DND-41 (cell line): ENCODE measurements around the gene ALX3.

Experiments
- ATAC-seq: fragments of 200-7000 bp; cut with Tn5 transposase; 3 replicates; pipeline ENCODE4 v1.9.1; 2021; ENCODE audit warnings: low read depth; ENCODE audit not compliant: insufficient read depth
- DNase-seq: peaks from one replicate; pipeline ENCODE4 v3.0.0-alpha.2; 2020
- H2AFZ ChIP-seq: 2 replicates; pipeline ENCODE4 v1.6.0; 2012; ENCODE audit warnings: low read depth, low read length
- H3K27ac ChIP-seq: 2 replicates; pipeline ENCODE4 v1.5.1; 2012; ENCODE audit warnings: low read length, inconsistent platforms
- H3K27me3 ChIP-seq: fragments of 200-600 bp; sonication (generic); 2 replicates; pipeline ENCODE4 v1.6.0; 2012; ENCODE audit warnings: low read length, mild to moderate bottlenecking, inconsistent platforms; ENCODE audit not compliant: insufficient read depth, poor library complexity
- H3K36me3 ChIP-seq: 2 replicates; pipeline ENCODE4 v1.5.1; 2012; ENCODE audit warnings: low read length, inconsistent platforms; ENCODE audit not compliant: insufficient read depth
- H3K4me1 ChIP-seq: 2 replicates; pipeline ENCODE4 v1.5.1; 2012; ENCODE audit warnings: mild to moderate bottlenecking, low read length; ENCODE audit not compliant: insufficient read depth
- H3K4me2 ChIP-seq: 2 replicates; pipeline ENCODE4 v1.6.0; 2012; ENCODE audit warnings: mild to moderate bottlenecking, moderate library complexity, low read length, inconsistent platforms; ENCODE audit not compliant: insufficient read depth
- H3K4me3 ChIP-seq, 2 experiments: fragments of 200-600 bp in 1 of 2; shearing (Covaris generic) in 1 of 2; 2 replicates each; pipeline ENCODE4 v1.5.1; 2012 to 2016; ENCODE audit warnings: inconsistent platforms in 2 of 2, low read length in 2 of 2, mild to moderate bottlenecking in 2 of 2, low read depth in 1 of 2, moderate library complexity in 1 of 2
- H3K79me2 ChIP-seq: 2 replicates; pipeline ENCODE4 v1.6.0; 2012; ENCODE audit warnings: low read length, inconsistent platforms; ENCODE audit not compliant: insufficient read depth
- H3K9ac ChIP-seq: 2 replicates; pipeline ENCODE4 v1.6.0; 2012; ENCODE audit warnings: low read depth, mild to moderate bottlenecking, inconsistent platforms, low read length, moderate library complexity
- H3K9me3 ChIP-seq: 2 replicates; pipeline ENCODE4 v1.5.1; 2012; ENCODE audit warnings: low read length, moderate library complexity, mild to moderate bottlenecking, inconsistent platforms; ENCODE audit not compliant: insufficient read depth, severe bottlenecking
- H4K20me1 ChIP-seq: 2 replicates; pipeline ENCODE4 v1.6.0; 2012; ENCODE audit warnings: low read length; ENCODE audit not compliant: insufficient read depth
- CTCF ChIP-seq: IDR thresholded peaks from 2 replicates; pipeline ENCODE4 v1.5.1; 2012; ENCODE audit warnings: borderline replicate concordance, low read length, moderate library complexity, mild to moderate bottlenecking; ENCODE audit not compliant: poor library complexity, severe bottlenecking; ENCODE audit errors: extremely low read depth
- EZH2 ChIP-seq: IDR thresholded peaks from 3 replicates; pipeline ENCODE4 v1.6.1; 2012; ENCODE audit warnings: borderline replicate concordance, low read depth, mild to moderate bottlenecking, moderate library complexity, low read length, inconsistent platforms; ENCODE audit not compliant: severe bottlenecking

The ALX3 gene

GRCh38 chr1:110070671-110071242 lies at the start of gene ALX3:
Gene ALX3 (minus strand): TSS chr1:110070672. CDS start chr1:110070612, 60 bp downstream.
- no peaks in the 10 kb centered on the region for H3K4me1 ChIP-seq
- H2AFZ ChIP-seq: no peak within 1 kb of the TSS
- no peak within 1 kb of the TSS for H3K9ac ChIP-seq
- TF ChIP-seq EZH2 (no peak), CTCF (no peak)
- H3K9me3 ChIP-seq: no peaks in the 10 kb centered on the region
- no peak for ATAC-seq
- H3K4me3 ChIP-seq: no peak within 1 kb of the TSS
- no peaks in the 10 kb centered on the region for H3K36me3 ChIP-seq
- no peak within 1 kb of the TSS for H3K27ac ChIP-seq
- no peak for DNase-seq
- H3K4me2 ChIP-seq: no peak within 1 kb of the TSS
- no peaks in the 10 kb centered on the region; the same call in 1 of the 2 replicates for H4K20me1 ChIP-seq
- H3K27me3 ChIP-seq: no peaks in the 10 kb centered on the region
- H3K79me2 ChIP-seq: no peaks in the 10 kb centered on the region

GRCh38 chr1:110119843-110120242 lies 49.4 kb upstream of the ALX3 start:
- Histone ChIP-seq H2AFZ (no peak overlapping the region), H3K4me3 (no peak overlapping the region), H3K27ac (no peak overlapping the region), H3K4me2 (no peak overlapping the region), H3K4me1 (no peaks in the 10 kb centered on the region), H3K79me2 (no peaks in the 10 kb centered on the region), H4K20me1 (no peaks in the 10 kb centered on the region), H3K9me3 (peaks cover 7% of the 10 kb centered on the region), H3K27me3 (peaks cover 11% of the 10 kb centered on the region), H3K9ac (no peak overlapping the region), H3K36me3 (no peaks in the 10 kb centered on the region)
- ATAC-seq (no peak), DNase-seq (no peak)
- TF ChIP-seq CTCF (no peak), EZH2 (no peak)

- H3K27ac ChIP-seq: no peak overlapping the region
- DNase-seq (no peak), ATAC-seq (no peak)
- H3K4me2 ChIP-seq: no peak overlapping the region
- peaks cover 21% of the 10 kb centered on the region for H3K27me3 ChIP-seq
- H3K79me2 ChIP-seq: no peaks in the 10 kb centered on the region
- peaks cover 7% of the 10 kb centered on the region for H3K9me3 ChIP-seq
- no peaks in the 10 kb centered on the region for H3K4me1 ChIP-seq
- no peak overlapping the region for H3K9ac ChIP-seq
- TF ChIP-seq CTCF (no peak), EZH2 (no peak)
- no peaks in the 10 kb centered on the region for H3K36me3 ChIP-seq
- no peak overlapping the region for H2AFZ ChIP-seq
- H3K4me3 ChIP-seq: no peak overlapping the region
- H4K20me1 ChIP-seq: 0 out of 2 replicates have a peak, but pooled peaks cover 2% of the 10 kb centered on the region
Measured at GRCh38 chr1:110118636-110119396, 48.3 kb upstream of the ALX3 start.
